NCI-H128 (cell line): ENCODE results near the gene GUK1.

Source experiments
- DNase-seq: peaks from one replicate; lab custom pipeline; 2025; ENCODE audit not compliant: unreplicated experiment; lab: John Stamatoyannopoulos, UW

GUK1 gene

GRCh38 chr1:228125185-228125584 is 14.9 kb upstream of the GUK1 start:
- DNase-seq = no peak

- no peak for DNase-seq
These were observed 8.3 kb upstream of the GUK1 start for GRCh38 chr1:228131766-228132165.

DNA sequence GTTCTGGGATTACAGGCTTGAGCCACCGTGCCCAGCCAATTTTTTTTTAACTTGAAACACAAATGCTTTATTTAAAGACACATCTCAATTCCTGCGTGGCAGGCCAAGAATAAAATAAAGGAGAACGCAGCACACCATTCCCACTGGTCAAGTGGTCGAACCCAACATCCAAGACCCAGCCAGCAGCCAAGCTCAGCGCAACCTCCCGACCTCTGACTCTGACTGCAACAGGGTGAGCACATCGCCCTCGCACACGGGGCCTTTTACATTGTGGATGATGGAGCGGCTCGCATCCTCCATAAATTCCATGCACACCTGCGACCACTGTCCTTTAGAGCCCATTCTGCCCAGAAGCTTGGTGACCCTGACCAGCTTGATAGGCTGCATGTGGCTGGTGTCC is 5.5 kb upstream of the GUK1 start:
- DNase-seq = no peak

DNA sequence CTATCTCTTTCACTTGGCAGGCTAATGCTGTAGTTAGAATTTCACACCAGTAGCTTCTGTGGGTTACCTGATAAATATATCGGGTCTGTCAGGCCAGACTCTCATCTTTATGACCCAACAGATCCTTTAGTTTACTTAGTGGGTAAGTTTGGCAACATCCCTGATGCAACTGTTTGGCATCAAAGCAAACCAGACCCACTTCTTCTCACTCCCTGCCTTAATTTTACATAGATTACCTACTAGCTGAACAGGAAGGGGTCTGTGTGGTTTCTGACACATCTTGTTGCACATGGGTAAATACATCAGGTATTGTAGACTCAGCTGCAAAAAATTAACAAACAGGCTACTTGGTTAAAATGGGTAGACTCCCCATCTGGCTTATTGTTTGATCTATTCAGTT is 3.2 kb upstream of the GUK1 start:
- DNase-seq = no peak

- DNase-seq = no peak
These were observed 611 bp upstream of the GUK1 start for GRCh38 chr1:228139406-228139930.

DNA sequence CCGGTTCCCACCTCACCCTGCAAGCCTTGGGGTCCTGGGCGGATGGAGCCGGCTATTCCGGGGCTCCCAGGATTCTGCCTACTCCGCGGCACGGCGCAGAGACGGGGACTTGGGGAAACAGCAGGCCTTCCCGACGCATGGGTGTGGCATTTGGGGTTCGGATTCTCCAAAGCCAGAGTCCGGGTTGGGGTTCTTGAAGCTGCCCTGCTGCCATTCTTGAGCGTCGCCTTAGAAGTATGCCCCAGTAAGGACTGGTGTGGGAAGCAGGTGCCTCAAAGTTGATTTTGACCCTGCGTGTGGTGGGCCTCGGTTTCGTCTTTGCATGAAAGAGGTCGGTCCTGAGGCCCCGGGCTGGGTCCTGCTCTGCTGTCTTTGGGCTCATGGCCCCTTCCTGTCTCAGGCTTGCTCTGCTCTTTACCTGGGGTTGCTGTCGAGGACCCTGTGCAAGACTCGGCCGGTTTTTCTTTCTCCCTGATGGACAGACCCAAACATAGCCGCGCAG is 696 bp downstream of the GUK1 start:
- no peak for DNase-seq

DNA sequence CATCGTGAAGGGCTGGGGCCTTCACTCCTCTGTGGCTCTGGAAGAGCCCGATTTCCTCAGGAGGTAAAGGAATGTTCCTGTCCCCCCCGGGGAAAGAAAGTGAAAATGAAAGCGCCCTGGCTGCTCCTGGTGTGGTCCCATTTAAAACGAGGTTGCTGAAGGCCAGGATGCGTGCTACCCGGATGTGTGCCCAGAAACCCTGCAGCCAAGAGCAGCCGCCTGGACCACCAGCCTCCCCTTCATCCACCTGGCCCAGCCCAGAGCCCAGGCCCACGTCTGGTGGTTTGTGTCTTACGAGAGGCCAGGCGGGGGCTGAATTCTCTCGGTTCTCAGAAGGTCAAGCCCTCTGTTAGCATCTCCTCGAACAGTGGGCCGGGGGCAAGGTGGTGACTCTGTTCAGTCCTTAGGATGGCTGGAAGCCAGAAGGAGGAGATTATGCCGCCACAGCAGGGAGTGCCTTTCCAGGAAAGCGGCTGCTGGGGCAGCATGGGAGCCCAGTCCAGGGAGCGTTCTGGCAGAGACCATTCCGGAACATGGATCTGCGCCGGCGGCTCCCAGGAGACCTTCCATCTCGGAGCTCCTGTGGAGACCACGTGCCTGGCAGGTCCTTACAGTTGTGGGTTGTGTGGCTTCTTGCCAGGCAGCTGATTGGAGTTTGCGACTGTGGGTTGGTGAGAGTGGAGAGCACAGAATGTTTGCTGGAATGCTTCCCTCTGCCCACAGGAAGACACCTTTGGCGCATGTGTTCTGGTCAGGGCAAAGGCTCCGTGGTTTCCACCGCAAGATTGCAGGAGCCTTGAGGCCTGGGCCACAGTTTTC is 1.4 kb downstream of the GUK1 start:
- no peak for DNase-seq

- DNase-seq = no peak
These were observed 2.1 kb downstream of the GUK1 start for GRCh38 chr1:228142155-228142691.

DNA sequence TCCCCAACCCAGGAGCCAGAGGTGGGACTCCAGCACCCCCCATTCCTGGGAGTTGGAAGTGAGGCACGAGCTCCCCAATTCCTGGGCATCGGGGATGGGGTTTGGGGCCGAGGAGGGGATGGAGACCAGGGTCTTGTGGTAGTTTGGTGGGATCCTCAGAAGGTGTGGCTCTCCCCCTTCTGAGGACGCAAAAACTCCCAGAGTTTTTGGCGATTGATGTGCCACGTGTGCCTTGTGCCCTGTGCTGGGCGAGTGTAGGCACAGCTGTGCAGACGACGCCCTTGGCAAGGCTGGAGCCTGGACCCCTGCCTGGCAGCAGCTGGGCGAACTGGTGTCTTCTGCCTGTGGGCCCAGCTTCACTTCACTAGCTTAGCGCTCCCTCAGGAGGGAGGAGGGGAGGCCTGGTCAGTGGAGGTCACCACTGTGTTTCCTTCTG is 2.6 kb downstream of the GUK1 start:
- DNase-seq = no peak

DNA sequence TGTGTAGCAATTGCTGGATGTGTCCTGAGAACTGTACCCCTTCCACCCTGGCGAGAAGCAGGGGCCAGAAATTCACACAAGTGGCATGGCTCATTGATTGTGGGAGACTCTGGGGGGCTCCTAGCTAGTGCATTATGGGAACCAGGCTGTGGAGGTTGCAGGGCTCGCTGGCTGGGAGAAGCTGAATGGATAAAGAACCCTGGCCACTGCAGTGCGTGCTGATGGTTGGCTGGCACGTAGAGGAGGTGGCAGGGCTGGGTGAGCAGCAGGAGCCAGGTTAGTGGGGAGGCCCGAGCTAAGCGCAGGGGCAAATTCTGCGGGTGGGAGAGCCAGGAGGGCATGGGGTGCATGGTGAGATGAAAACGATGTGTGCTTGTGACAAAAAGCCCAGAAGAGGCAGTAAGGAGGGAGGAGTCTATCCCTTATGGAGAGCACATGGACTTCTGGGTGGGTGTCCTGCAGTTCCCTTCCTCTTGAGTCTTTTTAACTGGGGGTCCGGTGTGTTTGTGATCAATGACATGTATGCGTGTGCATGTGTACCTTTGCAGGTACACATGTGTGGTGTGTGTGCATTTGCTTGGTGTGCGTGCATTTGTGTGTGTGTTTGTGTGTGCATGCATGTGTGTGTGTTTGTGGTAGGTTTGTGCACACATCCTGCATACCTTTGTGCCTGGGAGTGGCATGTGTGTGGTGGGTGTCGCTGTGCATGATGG is 3.6 kb downstream of the GUK1 start:
- no peak for DNase-seq

- DNase-seq = no peak
These were observed 4.3 kb downstream of the GUK1 start for GRCh38 chr1:228144193-228144992.

- no peak for DNase-seq
These were observed 4.9 kb downstream of the GUK1 start for GRCh38 chr1:228144993-228145343.

DNA sequence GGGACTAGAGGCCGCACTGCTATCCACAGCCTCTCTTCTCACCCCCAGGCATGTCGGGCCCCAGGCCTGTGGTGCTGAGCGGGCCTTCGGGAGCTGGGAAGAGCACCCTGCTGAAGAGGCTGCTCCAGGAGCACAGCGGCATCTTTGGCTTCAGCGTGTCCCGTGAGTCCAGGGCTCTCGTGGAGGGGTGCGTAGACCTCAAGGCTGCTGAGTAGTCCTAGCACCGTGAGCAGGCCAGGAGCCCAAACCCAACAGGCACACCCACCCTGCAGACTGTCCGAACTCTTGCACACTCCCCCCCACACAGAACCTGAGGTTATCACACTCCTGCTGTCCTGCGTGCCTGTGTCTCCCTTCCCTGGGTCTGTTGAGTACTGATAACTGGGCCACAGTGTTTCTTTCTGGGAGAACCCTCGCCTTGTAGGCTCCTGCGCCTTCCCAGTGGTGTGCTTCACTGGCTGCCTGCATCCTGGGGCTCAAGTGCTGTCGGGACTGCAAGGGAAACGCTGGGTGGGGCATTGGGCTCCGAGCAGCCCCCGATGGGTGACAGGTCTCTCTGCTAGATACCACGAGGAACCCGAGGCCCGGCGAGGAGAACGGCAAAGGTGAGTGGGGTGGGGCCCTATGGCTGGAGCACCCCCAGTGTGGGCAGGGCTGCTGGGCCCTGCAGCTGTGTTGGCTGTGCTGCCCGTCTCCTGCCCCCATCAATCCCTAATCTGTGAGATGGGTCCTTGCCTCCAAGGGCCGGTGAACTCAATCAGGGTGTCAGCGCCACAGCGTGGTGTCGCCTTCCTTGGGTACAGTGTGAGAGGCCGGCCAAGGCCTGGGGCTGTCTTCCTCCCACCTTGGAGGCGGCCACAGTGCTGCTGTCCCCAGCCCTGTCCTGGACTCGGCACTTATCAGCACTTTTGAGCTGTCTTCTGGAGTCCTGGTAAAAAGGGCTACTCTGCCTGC is 5.7 kb downstream of the GUK1 start:
- DNase-seq = no peak

DNA sequence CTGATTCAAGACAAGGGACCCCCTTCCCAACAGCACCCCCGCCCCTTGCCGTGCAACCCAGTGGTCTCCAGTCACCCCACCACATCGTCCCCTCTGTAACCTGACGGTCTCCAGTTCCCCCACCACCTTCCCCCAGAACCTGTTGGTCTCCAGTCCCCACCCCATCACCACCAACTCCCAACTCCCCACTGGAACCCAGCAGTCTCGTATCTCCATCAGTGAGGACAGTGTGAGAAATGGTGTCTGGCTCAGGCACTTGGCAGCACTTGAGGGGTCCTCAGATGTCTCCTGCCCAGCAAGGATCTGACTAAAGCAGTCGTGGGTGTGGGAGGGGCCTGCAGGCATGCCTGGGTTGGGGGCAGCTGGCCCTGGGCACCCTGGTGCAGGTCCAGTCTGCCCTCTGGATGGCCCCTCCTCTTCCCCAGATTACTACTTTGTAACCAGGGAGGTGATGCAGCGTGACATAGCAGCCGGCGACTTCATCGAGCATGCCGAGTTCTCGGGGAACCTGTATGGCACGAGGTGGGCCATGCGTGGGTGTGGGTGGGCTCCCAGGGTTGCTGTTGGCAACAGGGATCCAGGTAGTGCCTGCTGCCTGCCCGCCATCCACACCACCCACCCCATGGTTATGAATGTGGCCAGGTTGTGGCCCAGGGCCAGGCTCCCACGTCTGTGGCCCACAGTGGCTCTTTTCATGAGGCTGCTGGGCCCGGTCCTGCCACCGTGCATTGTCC is 6.5 kb downstream of the GUK1 start:
- DNase-seq = no peak

GRCh38 chr1:228147151-228147693 is 7.1 kb downstream of the GUK1 start:
- DNase-seq = no peak

DNA sequence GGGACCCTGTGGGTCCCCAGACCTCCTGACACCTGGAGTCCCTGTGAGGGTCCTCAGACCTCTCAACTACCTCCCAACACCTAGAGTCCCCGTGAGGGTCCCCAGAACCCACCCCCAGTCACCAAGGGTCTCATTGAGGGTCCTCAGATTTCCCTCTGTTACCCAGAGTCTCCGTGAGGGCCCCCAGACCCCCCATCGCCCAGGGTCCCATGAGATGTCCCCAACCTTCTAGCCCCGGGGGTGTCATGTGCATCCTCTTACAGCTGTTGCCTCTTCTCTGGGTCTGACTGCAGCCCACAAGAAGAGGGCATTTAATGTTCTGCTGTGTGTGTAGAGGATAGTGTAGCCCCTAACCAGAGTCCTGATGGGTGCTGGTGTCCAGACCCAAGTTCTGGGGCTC is 7.7 kb downstream of the GUK1 start:
- DNase-seq = no peak

DNA sequence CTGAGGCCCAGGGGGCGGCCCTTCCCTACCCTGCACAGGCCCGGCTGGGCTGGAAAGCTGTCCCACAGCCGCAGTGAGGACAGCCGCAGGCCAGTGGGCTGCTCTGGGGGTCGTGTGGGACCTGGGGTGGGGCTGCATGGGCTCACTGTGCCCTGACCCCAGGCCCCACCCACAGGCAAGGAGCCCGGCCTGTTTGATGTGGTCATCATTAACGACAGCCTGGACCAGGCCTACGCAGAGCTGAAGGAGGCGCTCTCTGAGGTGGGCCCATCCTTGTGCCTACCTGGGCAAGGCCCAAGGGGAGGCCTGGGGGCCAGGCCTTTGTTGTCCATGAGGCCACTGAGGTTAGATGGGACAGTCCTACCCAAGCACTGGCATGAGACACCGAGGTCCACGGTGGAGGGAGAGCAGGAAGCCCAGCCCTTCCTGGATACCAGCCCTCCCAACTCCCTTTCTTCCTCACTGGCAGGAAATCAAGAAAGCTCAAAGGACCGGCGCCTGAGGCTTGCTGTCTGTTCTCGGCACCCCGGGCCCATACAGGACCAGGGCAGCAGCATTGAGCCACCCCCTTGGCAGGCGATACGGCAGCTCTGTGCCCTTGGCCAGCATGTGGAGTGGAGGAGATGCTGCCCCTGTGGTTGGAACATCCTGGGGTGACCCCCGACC is 8.2 kb downstream of the GUK1 start:
- no peak for DNase-seq

- DNase-seq = no peak
These were observed 8.9 kb downstream of the GUK1 start for GRCh38 chr1:228148935-228149405.
